Inferior parietal cortex (tissue), 1 donor: Measurements from ENCODE around the gene SCNN1G.

Source experiments
- DNase-seq: peaks from one replicate; pipeline ENCODE4 v3.0.0-alpha.2; 2016; ENCODE audit errors: extremely low spot score

SCNN1G gene

DNA sequence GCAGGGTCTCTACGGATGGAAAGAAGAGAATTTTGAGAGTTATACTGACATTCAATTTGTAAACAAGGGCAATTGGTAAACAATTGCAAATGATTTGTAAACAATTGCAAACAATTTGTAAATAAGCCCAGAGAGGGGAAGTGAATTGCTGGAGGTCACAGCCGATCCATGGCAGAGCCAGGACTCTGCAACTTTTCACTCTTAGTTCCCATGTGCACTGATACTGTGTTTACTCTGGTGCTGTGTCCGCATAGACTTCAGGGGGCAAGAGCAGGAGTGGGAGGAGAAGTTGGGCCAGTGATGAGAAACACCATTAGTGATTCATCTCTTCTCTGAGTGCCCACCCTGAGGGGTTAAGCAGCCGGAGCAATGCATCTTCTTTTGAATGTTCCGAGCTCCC, 14.0 kb downstream of the SCNN1G start:
- DNase-seq, result no peak

DNA sequence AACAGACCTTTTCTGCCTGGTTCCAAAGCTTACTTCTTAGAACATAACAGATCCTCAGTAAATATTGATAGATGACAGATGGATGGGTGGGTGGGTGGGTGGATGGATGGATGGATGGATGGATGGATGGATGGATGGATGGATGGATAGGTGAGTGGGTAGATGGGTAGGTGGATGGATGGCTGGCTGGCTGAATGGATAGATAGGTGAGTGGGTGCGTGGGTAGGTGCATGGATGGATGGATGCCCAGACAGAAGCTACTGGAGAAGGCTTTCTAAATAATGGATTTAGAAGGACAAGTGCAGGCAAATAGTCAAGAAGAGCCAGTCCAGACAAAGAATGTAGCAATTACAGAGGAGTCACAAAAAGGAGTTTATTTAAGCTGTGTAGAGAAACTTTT, 19.6 kb downstream of the SCNN1G start:
- DNase-seq, result no peak

DNA sequence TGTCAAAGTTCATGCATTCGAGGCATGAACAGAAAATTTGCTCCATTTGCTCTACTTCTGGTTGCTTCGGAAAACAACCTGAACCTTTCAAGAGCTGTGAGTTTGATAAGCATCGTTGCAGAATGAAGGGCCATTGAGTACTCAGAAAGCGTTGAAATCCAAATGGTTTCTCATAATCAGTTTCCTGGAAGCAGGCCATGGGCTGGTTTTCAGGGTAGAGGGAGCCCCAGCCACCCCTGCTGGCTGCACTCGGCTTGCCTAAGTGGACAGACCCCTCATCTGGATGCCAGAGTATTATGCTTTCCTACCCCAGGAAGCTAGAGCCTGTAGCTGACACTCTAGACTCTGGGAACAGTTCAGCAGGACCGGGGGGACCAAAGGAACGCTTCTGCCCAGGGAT, 24.4 kb downstream of the SCNN1G start:
- no peak for DNase-seq

DNA sequence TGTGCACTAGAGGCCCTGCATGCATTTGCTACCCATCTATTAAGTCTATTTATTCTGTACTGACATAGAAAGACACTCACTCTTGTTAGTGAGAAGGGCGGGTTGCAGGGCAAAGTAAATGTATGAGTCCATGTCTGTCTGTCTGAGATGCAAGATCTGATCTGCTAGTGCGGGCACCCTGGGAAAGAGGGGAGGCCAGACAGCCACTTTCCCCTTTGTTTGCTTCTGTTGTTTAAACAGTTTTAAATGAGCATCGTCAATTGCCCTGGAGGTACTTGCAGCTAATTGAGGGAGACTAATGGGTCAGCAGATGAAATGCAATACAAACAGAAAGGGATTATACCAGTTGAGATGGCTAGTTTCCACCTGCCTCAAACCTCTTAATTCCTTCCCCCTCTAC, 24.9 kb downstream of the SCNN1G start:
- DNase-seq, result no peak

DNA sequence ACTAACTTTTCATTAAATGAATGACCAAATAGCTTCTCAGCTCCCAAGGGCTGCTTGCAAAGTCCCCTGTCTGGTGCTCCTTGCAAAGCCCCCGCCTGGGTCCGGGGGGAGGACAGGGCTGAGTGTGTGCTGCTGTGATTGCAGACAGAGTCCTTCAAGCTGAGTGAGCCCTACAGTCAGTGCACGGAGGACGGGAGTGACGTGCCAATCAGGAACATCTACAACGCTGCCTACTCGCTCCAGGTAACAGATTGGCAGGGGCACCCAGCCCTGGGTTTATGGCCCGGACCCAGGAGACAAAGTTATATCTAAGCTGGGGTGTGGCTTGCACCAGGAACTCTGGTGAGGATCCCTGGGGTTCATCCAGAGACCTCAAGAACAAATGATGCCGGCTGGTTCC, 27.1 kb downstream of the SCNN1G start:
- no peak for DNase-seq

DNA sequence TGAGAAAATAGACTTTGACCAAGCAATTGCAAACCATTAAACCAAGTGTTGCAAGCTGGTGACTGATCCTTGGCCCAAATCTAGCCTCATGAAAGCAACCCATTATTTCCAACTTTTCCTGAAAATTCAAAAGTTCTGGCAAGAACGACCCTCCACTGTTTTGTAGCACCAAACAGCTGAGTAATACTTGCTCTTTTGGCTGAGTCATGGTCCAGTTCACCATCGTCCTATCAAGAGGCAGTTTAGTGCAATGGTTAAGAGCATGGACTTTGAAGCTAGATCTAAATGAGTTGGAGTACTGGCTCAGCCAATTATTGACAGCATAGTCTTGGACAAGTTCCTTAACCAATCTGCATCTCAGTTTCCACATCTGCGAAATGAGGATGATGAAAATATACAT, 31.3 kb downstream of the SCNN1G start:
- DNase-seq, result no peak

DNA sequence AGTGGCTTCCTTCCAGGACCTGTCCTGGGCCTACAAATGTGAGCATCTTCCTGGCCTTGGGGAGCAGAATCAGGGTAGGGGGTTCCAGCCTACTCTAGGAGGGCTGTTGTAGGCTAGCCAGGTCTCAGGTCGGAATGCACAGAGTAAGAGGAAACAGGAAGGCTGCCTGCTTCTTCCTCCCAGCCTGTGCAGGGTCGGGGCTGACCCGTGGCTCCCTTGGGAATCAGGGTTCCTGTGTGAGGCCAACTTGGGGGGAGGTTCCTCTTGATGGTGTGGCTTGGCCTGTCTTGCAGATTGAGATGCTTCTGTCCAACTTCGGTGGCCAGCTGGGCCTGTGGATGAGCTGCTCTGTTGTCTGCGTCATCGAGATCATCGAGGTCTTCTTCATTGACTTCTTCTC, 32.3 kb downstream of the SCNN1G start:
- DNase-seq, result no peak

DNA sequence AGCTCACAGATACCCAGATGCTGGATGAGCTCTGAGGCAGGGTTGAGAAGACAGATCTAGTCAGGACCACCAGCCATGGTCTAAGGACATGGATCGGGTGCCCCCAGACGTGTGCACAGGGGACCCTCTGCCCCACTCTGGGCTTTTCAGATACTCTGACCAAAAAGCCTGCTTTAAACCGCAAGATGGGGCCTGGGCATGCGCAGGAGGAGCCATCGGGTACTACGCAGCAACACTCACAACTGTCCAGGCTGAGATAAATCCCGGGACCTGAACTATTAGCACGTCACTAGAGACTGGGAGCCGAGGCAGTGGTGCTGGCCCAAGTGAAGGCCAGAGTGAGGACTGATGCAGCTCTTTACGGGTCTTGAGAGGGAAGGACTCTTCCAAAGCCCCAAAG, 32.9 kb downstream of the SCNN1G start:
- no peak for DNase-seq

DNA sequence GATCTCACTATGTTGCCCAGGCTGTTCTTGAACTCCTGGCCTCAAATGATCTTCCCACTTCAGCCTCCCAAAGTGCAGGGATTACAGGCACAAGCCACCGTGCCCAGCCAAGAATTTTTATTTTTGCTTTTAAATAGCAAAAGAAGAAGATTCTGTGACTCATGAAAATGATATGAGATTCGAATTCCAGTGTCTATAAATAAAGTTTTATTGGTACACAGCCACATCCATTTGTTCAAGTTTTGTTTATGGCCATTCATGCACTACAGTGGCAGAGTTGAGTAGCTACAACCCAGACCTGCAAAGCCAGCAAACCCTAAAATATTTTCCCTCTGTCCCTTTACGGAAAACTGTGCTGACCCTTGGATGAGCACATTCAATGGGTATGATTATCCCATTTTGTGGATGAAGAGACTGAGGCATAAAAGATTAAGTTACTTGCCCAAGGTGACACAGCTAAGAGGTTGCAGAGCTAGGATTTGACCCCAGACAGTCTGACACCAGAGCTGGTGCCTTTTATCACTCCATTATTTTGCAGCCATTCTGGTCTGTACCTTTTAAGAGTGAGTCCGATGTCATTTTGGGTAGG, 34.2 kb downstream of the SCNN1G start:
- no peak for DNase-seq

DNA sequence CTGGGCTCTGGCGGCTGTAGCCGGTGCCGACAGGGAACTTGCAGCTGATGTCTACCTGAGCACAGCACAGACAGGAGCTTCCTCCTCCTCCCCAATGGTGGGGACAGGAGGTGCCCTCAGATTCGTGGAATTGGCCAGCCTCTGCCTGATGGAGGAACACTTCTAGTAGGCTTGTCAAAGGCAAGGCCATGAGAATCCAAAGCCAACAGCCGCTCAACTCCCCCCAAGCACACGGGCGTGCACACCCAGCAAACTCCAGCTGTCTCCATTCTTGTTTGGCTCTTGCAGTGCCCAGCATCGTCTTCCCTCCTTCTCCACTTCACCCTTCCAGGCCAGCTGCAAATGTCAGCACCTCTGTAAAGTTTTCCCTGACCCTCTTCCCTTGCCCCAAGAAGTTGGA, 35.1 kb downstream of the SCNN1G start:
- no peak for DNase-seq

DNA sequence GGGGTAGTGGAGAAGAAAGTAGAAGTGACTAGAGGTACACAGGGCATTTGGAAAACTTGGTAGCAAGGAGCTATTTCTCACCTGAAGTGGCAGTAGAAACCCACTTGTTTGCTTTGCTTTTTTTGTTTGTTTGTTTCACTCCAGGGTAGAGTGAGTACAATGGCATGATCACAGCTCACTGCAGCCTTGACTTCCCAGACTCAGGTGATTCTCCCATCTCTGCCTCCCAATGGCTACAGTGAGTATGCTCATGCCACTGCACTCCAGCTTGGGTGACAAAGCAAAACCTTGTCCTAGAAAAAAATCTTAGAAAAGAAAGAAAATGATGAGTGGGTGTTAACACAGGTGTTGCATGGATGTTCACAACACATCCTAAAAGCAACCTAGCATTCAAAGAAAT, 40.4 kb downstream of the SCNN1G start:
- no peak for DNase-seq

DNA sequence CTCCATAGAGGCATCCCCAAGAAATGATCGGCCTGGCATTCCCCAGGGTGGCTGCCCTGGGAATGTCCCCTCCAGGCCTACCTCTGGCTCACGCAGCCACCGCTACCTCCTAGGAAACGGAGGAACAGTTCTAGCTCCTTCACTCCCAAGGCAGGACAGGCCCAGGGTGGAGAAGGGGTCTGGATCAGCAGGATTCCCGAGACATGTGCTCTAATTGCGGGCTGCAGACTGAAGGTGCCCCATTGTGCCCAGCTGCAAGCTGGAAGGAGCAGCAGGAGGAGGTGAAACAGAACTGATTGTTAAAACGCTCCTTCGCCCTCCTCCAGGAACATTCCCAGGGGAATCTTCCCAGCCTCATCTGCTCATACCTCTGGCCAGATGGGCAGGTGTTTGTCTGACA, 40.8 kb downstream of the SCNN1G start:
- no peak for DNase-seq

DNA sequence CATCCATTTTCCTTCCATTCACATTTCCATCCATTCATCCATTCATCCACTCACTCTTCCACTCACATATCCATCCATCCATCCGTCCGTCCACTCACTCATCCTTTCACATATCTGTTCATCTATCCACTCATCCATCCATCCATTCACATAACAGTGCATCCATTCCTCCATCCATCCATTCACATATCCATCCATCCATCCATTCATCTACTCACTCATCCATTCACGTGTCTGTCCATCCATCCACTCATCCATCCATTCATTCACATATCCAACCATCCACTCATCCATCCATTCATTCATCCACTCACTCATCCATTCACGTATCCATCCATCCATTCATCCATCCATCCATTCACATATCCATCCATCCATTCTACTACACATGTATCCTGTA, 42.6 kb downstream of the SCNN1G start:
- DNase-seq, result no peak

DNA sequence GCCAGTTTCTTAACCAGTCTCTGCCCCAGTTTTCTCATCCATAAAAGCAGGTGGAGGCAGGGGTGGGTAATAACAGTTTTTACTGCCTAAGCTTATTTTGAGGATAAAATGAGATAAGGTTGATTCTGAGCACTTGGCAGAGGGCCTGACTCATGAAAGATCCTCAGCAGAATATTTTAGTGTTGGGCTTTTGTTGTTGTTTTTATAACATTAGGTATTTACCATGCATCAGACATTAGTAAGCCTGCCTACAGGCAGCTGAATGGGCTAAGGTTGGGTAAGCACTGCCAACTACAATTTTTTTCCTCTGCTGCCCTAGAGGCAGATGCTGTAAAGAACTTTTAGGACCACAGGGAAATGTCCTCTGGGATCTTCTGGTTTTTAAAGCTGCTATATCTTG, 43.1 kb downstream of the SCNN1G start:
- DNase-seq, result no peak

DNA sequence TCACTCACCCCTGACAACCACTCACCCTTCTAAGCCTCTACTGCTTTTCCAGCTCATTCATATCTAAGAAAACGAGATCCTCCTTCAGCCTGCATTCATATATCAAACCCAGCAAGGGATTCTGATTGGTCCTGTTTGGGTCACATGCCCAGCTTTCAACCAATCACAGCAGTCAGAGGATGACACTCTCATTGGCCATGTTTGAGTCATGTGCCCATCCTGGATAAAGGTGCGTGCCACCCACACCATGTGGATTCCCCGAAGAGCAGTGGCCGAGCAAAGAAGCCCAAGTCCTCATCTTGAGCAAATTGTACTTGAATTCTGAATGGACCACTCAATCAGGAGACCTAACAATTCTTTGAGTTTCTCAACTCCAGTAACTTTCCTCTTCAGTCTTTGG, 45.0 kb downstream of the SCNN1G start:
- DNase-seq, result no peak

DNA sequence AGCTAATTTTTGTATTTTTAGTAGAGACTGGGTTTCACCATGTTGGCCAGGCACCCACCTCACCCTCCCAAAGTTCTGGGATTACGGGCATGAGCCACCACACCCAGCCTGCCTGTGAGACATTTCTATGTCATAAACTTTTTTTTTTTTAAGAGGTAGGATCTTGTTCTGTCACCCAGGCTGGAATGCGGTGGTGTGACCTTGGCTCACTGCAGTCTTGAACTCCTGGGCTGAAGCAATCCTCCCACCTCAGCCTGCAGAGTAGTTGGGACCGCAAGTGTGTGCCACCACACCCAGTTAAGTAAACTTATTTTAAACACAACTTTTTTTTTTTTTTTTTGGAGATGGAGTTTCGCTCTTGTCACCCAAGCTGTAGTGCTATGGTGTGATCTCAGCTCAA, 47.2 kb downstream of the SCNN1G start:
- DNase-seq, result no peak

DNA sequence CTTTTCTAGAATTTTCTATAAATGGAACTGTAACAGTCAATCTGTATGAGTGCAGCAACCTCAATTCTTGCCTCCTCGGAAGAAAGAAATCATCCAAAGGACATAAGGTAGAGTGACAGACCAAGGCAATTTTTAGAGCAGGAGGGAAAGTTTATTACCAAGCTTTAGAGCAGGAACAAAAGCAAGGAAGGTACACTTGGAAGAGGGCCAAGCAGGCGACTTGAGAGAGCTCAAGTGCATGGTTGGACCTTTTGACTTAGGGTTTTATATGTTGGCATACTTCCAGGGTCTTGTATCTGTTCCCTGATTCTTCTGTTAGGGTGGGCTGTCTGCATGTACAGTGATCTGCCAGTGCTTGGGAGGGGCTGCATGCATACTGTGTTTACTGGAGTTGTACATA, 50.3 kb downstream of the SCNN1G start:
- no peak for DNase-seq

DNA sequence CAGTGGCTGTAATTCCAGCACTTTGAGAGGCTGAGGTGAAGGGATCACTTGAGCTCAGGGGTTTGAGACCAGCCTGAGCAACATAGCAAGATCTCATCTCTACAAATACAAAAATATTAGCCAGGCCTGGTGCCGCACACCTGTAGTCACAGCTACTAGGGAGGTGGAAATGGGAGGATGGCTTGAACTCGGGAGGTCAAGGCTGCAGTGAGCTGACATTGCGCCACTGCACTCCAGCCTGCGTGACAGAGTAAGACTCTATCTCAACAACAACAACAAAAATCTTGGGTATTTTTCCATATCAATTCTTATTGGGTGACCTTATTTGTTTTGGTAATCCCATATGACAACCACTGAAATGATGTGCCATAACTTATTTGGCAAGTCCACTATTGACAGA, 52.6 kb downstream of the SCNN1G start:
- DNase-seq, result no peak

DNA sequence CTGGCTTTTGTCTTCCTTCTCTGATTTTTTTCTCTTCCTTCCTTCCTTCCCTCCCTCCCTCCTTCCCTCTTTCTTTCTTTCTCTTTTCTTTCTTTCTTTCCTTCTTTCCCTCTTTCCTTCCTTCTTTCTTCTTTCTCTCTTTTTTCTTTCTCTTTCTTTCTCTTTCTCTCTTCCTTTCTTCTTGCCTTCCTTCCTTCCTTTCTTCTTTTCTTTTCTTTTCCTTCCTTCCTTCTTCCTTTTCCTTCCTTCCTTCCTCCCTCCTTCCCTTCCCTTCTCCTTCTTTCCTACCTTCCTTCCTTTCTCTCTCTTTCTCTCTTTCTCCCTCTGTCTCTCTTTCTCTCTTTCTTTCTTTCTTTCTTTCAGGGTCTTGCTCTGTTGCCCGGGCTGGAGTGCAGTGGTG, 54.4 kb downstream of the SCNN1G start:
- no peak for DNase-seq

DNA sequence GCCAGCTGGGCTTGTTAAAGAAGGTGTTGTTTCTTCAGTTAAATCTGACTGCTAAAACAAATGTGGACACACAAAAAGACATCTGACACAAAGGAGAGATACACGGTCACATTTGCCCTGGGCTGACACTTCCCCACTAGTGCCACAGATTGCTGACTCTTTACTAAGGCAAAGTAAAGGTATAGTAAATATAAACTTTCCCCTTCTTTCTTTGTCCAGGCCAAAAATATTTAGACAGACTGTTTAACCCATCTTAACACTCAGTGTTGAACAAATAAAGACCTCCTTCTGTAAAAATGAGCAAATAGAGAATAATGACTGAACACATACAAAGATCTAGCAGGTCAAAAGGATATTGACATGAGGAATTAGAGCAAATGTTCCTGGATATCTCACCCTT, 58.4 kb downstream of the SCNN1G start:
- no peak for DNase-seq

DNA sequence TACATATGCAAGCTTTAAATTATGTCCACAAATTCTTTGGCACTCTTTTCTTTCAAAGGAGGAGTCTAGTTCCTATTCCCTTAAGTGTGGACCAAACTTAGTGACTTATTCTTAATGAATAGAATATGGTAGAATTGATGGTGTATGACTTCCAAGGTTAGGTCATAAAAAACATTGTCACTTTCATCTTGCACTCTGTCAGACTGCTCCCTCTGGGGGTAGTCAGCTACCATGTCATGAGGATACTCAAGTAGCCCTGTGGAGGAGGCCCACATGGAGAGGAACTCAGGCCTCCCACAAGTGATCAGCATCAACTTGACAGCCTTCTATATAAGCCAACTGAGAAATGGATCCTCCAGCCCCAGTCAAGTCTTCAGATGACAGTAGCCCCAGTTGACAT, 61.6 kb downstream of the SCNN1G start:
- no peak for DNase-seq

DNA sequence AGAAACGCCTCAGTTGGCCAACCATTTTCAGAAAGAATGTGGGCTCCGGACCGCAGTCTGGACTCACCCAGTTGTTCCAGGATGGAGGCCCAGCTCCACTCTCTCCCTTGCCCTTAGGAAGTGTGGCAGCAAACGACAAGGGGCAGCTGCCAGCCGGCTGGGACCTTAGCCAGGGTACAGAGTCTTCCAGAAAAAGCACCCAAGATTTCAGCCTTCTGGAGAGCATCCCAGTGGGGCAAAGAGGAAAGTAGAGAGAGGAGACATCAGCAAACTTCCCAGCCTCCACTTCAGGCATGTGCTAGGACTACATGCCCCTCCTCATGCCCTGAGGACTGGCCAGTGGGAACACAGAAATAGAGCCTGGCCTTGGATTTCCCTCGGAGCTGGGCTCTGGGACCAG, 62.7 kb downstream of the SCNN1G start:
- no peak for DNase-seq

DNA sequence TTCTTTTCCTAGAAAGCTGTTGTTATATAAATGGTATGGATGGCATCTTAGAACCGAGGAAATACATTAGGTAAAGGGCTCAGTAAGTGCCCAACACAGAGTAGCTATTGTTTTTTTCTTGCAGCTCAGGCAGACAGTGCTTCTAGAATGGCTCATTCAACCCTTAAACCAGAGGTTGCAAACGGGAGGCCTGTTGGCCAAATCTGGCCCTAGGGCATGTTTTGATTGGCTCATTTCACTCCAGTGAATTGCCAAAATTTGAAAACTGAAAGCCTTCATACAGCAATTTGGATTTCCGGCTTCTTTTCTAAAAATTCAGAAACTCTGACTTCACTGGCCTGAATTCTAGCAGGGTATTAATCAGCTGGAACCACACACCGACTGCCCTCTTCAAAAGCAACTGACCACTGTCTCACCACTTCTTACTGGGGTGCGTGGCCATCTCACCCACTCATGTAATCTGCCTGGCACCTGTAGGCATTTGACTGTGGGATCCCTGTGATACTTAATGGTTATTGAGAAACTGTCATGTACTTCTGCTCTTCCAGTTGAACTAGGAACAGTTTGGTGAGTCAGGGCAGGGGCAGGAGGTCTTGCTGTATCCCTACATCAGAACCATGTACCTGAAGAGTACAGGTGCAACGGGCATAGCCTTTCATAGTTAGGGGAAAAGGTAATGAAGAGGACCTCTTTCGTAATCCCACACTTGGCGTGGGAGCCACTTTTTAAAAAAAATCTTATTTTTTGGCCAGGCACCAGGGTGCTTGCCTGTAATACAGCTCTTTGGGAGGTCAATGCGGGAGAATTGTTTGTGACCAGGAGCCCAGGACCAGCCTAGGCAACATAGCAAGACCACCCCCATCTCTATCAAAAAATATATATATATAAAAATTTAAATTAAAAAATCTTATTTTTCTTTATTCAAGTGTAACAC, 66.0 kb downstream of the SCNN1G start:
- no peak for DNase-seq

DNA sequence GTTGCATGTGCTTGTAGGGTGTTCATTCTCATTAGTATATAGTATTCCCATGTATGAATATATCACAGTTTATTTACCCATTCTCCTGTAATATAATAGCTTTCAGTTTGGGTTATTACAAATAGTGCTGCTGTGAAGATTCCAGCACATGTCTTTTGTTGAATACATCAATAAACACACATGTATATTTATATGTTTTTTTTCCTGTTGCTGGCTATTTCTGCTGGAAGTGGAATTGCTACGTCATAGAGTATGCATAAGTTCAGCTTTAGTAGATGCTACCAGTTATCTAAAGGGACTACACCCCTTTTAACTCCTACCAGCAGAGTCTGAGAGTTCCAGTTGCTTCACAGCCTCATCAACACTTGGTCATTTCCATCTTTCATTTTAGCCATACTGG, 67.3 kb downstream of the SCNN1G start:
- no peak for DNase-seq
